Neural cell (in vitro differentiated cells): Measurements from ENCODE around the gene CLDN2.

Experiments
- EP300 ChIP-seq: fragments of 450-650 bp; conservative IDR thresholded peaks from 2 replicates; pipeline ENCODE4 v1.6.1; 2014; ENCODE audit warnings: antibody characterized with exemption, mild to moderate bottlenecking, moderate library complexity; ENCODE audit not compliant: poor library complexity, severe bottlenecking
- EZH2 ChIP-seq: fragments of 200-600, 300-800 bp; shearing (Covaris generic), sonication (generic); IDR thresholded peaks from 2 replicates; pipeline ENCODE4 v1.6.1; 2014; ENCODE audit warnings: antibody characterized with exemption, low read length, borderline replicate concordance, mild to moderate bottlenecking; ENCODE audit not compliant: insufficient read depth, poor library complexity, severe bottlenecking
- MXI1 ChIP-seq: fragments of 450-650 bp; conservative IDR thresholded peaks from 2 replicates; pipeline ENCODE4 v1.6.1; 2014; ENCODE audit warnings: antibody characterized with exemption, mild to moderate bottlenecking; ENCODE audit not compliant: poor library complexity, severe bottlenecking
- POLR2AphosphoS5 ChIP-seq: IDR thresholded peaks from 2 replicates; pipeline ENCODE4 v1.6.1; 2012
- TF ChIP-seq, protein P1 (sequence below): fragments of 450-650 bp; IDR thresholded peaks from 2 replicates; pipeline ENCODE4 v1.5.1; 2014; ENCODE audit warnings: antibody characterized with exemption, mild to moderate bottlenecking, moderate library complexity; ENCODE audit not compliant: poor library complexity, severe bottlenecking
- TF ChIP-seq, protein P2 (sequence below): IDR thresholded peaks from 2 replicates; pipeline ENCODE4 v1.6.1; 2012; ENCODE audit warnings: borderline replicate concordance

DNA sequence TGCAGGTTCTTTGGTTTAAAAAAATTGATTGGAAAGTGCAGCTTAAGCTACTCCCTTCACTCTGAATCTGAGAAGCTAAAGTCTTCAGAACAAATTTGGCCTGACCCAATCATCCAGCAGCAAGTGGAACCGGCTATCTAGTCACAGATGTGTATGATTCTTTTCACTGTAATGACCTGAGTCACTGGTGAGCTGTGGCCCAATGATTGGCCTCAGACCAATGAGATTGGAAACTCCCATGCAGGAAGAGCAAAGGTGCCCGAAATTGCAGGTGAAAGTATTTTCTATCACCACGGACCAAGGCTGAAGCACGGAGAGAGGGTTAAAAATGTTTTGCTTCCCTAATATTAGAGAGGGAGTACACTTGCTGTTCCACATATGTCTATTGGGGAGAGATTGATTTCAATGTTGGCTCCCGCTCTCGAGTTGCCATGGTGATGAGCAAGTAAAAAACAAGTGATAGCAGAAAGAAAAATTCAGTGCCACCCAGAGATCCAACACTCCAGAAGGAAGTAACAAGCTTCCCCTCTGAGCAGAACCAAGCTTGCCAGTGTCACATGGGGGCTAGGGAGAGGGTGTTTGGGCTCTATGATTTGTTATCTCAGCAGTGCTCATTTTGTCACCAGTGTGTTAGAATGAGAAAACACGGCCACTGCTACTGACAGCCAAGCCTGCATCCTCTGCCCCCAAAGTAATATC, 28.3 kb upstream of the CLDN2 start:
- TF ChIP-seq, protein P1, sequence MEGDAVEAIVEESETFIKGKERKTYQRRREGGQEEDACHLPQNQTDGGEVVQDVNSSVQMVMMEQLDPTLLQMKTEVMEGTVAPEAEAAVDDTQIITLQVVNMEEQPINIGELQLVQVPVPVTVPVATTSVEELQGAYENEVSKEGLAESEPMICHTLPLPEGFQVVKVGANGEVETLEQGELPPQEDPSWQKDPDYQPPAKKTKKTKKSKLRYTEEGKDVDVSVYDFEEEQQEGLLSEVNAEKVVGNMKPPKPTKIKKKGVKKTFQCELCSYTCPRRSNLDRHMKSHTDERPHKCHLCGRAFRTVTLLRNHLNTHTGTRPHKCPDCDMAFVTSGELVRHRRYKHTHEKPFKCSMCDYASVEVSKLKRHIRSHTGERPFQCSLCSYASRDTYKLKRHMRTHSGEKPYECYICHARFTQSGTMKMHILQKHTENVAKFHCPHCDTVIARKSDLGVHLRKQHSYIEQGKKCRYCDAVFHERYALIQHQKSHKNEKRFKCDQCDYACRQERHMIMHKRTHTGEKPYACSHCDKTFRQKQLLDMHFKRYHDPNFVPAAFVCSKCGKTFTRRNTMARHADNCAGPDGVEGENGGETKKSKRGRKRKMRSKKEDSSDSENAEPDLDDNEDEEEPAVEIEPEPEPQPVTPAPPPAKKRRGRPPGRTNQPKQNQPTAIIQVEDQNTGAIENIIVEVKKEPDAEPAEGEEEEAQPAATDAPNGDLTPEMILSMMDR = no peak
- TF ChIP-seq EZH2 (no peak), EP300 (no peak), POLR2AphosphoS5 (no peak), MXI1 (no peak)
- TF ChIP-seq, protein P2, sequence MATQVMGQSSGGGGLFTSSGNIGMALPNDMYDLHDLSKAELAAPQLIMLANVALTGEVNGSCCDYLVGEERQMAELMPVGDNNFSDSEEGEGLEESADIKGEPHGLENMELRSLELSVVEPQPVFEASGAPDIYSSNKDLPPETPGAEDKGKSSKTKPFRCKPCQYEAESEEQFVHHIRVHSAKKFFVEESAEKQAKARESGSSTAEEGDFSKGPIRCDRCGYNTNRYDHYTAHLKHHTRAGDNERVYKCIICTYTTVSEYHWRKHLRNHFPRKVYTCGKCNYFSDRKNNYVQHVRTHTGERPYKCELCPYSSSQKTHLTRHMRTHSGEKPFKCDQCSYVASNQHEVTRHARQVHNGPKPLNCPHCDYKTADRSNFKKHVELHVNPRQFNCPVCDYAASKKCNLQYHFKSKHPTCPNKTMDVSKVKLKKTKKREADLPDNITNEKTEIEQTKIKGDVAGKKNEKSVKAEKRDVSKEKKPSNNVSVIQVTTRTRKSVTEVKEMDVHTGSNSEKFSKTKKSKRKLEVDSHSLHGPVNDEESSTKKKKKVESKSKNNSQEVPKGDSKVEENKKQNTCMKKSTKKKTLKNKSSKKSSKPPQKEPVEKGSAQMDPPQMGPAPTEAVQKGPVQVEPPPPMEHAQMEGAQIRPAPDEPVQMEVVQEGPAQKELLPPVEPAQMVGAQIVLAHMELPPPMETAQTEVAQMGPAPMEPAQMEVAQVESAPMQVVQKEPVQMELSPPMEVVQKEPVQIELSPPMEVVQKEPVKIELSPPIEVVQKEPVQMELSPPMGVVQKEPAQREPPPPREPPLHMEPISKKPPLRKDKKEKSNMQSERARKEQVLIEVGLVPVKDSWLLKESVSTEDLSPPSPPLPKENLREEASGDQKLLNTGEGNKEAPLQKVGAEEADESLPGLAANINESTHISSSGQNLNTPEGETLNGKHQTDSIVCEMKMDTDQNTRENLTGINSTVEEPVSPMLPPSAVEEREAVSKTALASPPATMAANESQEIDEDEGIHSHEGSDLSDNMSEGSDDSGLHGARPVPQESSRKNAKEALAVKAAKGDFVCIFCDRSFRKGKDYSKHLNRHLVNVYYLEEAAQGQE = no peak
